Ovary (tissue), 9 donors: Measurements from ENCODE around the gene FOCAD. TPM values are rescaled to one million over a fixed set of nuclear protein-coding genes. Genes with fewer than 3 reads are reported as not detected.

Experiments used
- DNase-seq, 5 donors: peaks; one replicate each; pipeline ENCODE4 v3.0.0-alpha.2; 2019 to 2020
- H3K27ac ChIP-seq, 2 donors: fragments of 200-600 bp; one replicate each; pipeline versions ENCODE4 v1.5.1 to v1.8.0; 2019 to 2022
- H3K27me3 ChIP-seq: fragments of 200-600 bp; one replicate; pipeline ENCODE4 v1.8.0; 2022
- H3K36me3 ChIP-seq: fragments of 200-600 bp; sonication (generic); one replicate; pipeline ENCODE4 v1.5.1; 2019
- H3K4me1 ChIP-seq: one replicate; pipeline ENCODE4 v1.8.1; 2013; ENCODE audit warnings: mild to moderate bottlenecking, moderate library complexity; ENCODE audit not compliant: insufficient read depth
- H3K4me3 ChIP-seq: fragments of 200-600 bp; sonication (generic); one replicate; pipeline ENCODE4 v1.5.1; 2017
- H3K9me3 ChIP-seq, 2 donors: fragments of 200-600 bp in 1 of 2; sonication (generic) in 1 of 2; one replicate each; pipeline versions ENCODE4 v1.5.1 to v1.8.1; 2013 to 2019; ENCODE audit warnings: mild to moderate bottlenecking in 1 of 2, moderate library complexity in 1 of 2
- CTCF ChIP-seq, 3 donors: fragments of 450-650 bp in 2 of 3; fragments of 200-600 bp in 1 of 3; IDR thresholded peaks; one replicate each; pipeline versions ENCODE4 v1.5.1 to v1.8.0; 2016 to 2022; ENCODE audit warnings: antibody characterized with exemption in 3 of 3, mild to moderate bottlenecking in 1 of 3
- EP300 ChIP-seq: sonication (generic); formaldehyde crosslinking; IDR thresholded peaks from one replicate; pipeline ENCODE4 v1.6.1; 2017; ENCODE audit warnings: antibody characterized with exemption
- POLR2A ChIP-seq: fragments of 450-650 bp; IDR thresholded peaks from one replicate; pipeline ENCODE4 v1.6.1; 2017; ENCODE audit warnings: antibody characterized with exemption, mild to moderate bottlenecking, moderate library complexity
- WGBS, 3 donors: extraction: QIAGEN DNeasy Blood & Tissue Kit in 1 of 3; methylation state at CpG; one replicate each; pipeline versions ENCODE4 v1.1.5 to v1.1.7; 2013 to 2017; 5-methylcytosine and 5-hydroxymethylcytosine counted together
- intact Hi-C, 4 donors: fragments of 100-400 bp; cut with DNase I; formaldehyde crosslinking; loops; one replicate each; pipeline versions ENCODE4 v1.11.0 to v1.15.1; 2022 to 2023
- polyA plus RNA-seq, 2 donors: library from polyadenylated mRNA; stranded (reverse); fragments of 200-250 nt in 1 of 2; fragments of 350-450 nt in 1 of 2; fragmentation: Illumina TruSeq in 1 of 2; extraction: RNeasy Lipid Tissue Mini Kit (QIAGEN cat#74804) in 1 of 2; gene quantifications; one replicate each; pipeline ENCODE4 v1.2.3, GENCODE V29; 2013 to 2014
- total RNA-seq, 7 donors: library from RNA; depleted of rRNA in 2 of 7; stranded (reverse); fragments of >200 nt in 2 of 7; fragmentation: NEBNext Ultra II Directional in 3 of 7; extraction: Animal tissue kit (Norgen Biotek cat#: 25700) in 3 of 7; gene quantifications; one replicate each; pipeline versions ENCODE4 v1.1.0 to v1.2.4, GENCODE V29; 2016 to 2023
- donor health status: DM: no; HTN: no; CAD: no; lungs with moderate emphysema.
- donor health status: DM: no; HTN: no; CAD: no.
- donor health status: Bipolar disorder and iron deficiency.
- donor health status: DM: yes; HTN: yes; CAD: no.
- donor health status: DM: no; HTN: no; CAD: no.
- donor health status: DM: yes; HTN: yes; CAD: no.

The FOCAD gene
- total and polyA plus RNA-seq, 9 donors, result 5.4 to 39.2 (median 22.2) TPM

GRCh38 chr9:20835377-20836286 lies 151.6 kb downstream of the FOCAD start:
- H3K4me1 ChIP-seq, result no peaks in the 10 kb centered on the region

GRCh38 chr9:20837166-20837565 lies 153.1 kb downstream of the FOCAD start:
- 75 to 93% (median 88%) methylated on average over 3 of the region's 3 CpGs for WGBS, 3 donors
- TF ChIP-seq POLR2A (no peak), EP300 (no peak), CTCF (IDR thresholded peaks at IDR 0.05) (no peak)
- H3K27ac ChIP-seq, result no peak overlapping the region
- no peaks in the 10 kb centered on the region for H3K27me3 ChIP-seq
- no peak for DNase-seq
- no peaks in the 10 kb centered on the region for H3K36me3 ChIP-seq
- H3K4me1 ChIP-seq, result no peaks in the 10 kb centered on the region
- intact Hi-C loops, result no loop called here
- no peak overlapping the region for H3K4me3 ChIP-seq
- H3K9me3 ChIP-seq, result no peaks in the 10 kb centered on the region

More at GRCh38 chr9:20835377-20836286, 151.6 kb downstream of the FOCAD start:
- TF ChIP-seq CTCF (IDR thresholded peaks at IDR 0.05) (no peak), POLR2A (no peak), EP300 (no peak)
- no peak for DNase-seq
- Histone ChIP-seq H3K27me3 (no peaks in the 10 kb centered on the region), H3K4me3 (no peak overlapping the region), H3K9me3 (no peaks in the 10 kb centered on the region), H3K36me3 (no peaks in the 10 kb centered on the region), H3K27ac (no peak overlapping the region)
- 76 to 82% (median 79%) methylated on average over 6 of the region's 6 CpGs for WGBS, 3 donors
- intact Hi-C loops, result no loop called here

DNA sequence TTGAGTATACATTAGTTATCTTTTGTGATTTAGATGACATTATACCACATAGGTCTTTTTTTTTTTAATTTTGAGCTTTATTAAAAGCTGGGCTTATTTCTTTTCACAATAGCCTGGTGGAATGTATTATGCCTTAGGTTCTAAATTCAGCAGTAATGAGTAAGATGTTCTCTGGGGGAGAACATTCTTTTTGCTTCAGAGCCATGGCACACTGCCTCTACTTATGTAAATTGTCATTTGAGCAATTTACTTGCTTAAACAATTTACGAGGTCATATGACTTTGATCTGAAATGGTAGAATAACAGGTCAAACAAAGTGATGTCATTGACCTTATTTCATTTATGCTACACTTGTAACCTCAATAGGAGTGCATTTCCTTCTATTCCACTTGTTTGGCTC lies 154.2 kb downstream of the FOCAD start:
- intact Hi-C loops, result no loop called here
- Histone ChIP-seq H3K27me3 (no peaks in the 10 kb centered on the region), H3K4me3 (no peak overlapping the region), H3K36me3 (no peaks in the 10 kb centered on the region), H3K27ac (no peak overlapping the region), H3K4me1 (no peaks in the 10 kb centered on the region), H3K9me3 (no peaks in the 10 kb centered on the region)
- TF ChIP-seq POLR2A, result no peak
- TF ChIP-seq CTCF (IDR thresholded peaks at IDR 0.05), result no peak
- TF ChIP-seq EP300, result no peak
- no peak for DNase-seq
- 67 to 76% (median 72%) methylated on average over 1 of the region's 1 CpG for WGBS, 3 donors

DNA sequence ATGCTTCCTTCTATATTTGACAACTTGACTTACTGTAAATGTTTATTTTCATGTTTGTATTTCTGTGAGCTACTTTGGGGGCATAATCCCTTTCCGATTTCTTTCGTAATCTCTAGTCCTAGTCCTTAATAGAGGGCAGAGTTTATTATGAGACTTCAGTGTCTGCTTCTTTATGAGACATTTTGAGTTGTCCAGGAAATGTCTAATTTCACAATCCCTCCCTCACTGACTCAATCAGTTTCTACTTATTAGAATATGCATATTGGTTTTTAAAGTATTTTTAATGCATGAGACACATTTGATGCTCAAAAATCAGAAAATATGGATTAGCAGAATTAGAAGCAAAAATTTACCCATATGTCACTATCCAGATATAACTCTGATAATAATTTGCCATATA lies 160.9 kb downstream of the FOCAD start:
- H3K4me3 ChIP-seq, result no peak overlapping the region
- H3K4me1 ChIP-seq, result no peaks in the 10 kb centered on the region
- DNase-seq, result no peak
- 96 to 99% (median 96%) methylated on average over 2 of the region's 2 CpGs for WGBS, 3 donors
- H3K27me3 ChIP-seq, result no peaks in the 10 kb centered on the region
- no peak overlapping the region for H3K27ac ChIP-seq
- intact Hi-C loops, result no loop called here
- no peaks in the 10 kb centered on the region for H3K36me3 ChIP-seq
- H3K9me3 ChIP-seq, result no peaks in the 10 kb centered on the region
- TF ChIP-seq EP300, result no peak
- TF ChIP-seq CTCF (IDR thresholded peaks at IDR 0.05), result no peak
- no peak for TF ChIP-seq POLR2A
